NCI-H2107 treated with DMSO at 0.1 percent for 48 hours (cell line): Measurements from ENCODE around the gene GCN1.
A peak's percentile ranks its signal among the peaks of the same experiment; 100 is the strongest.

ENCODE experiments used
- DNase-seq: peaks from one replicate; lab custom pipeline; 2025; ENCODE audit not compliant: unreplicated experiment; lab: John Stamatoyannopoulos, UW

Gene GCN1

DNA sequence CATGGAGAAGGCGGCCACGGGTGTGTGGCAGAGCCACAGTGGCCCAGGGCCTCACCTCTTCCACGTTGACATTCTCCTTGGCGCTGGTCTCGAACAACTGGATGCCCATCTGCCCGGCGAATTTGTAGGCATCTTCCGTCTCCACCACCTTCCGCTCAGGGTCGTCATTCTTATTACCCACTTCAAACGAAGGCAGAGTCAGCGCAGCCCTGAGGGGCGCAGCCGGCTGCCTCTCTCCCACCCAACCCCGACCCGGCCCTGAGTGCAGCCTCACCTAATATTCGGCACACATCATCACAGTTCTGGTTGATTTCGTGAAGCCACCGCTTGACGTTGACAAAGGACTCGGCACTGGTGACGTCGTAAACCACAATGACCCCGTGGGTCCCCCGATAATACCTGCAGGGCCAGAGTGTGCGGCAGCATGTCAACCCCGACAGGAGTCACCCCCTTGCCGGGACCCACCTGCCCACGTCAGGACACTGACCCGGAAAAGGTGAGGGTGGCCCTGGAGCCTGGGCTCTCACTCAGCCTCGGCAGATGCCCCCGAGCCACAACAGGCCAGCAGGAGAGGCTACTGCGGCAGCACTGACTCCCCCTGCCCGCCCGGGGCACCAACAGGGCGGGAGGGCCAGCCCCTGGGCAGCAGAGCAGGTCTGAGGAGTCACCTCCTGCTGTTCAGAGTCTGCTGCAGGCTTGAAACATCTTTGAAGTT lies 95.6 kb downstream of the GCN1 start:
- no peak for DNase-seq

DNA sequence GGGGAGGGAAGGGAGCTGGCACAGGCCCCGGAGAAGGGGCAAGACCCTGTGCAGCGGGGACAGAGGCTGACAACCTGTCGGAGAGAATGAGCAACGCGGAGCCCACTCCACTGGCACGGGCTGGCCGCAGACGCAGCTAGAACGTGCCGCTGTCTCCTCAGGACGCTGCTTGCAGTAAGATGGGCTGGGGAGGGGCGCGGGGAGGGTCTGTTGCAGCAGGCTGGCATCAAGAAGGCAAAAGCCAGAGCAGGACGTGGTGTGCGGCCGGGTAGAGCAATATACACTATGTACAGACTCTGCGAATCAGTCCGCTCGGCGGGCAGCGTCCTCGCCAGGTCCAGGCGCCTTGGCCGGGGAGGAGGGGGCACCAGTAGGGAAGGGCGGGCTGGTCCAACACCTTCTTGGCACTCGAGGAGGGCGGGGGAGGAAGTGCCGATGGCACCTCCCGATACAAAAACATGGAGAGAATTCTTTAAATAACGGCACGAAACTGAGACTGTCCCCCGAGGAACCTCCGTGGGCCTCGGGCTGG lies 97.8 kb downstream of the GCN1 start:
- no peak for DNase-seq

DNA sequence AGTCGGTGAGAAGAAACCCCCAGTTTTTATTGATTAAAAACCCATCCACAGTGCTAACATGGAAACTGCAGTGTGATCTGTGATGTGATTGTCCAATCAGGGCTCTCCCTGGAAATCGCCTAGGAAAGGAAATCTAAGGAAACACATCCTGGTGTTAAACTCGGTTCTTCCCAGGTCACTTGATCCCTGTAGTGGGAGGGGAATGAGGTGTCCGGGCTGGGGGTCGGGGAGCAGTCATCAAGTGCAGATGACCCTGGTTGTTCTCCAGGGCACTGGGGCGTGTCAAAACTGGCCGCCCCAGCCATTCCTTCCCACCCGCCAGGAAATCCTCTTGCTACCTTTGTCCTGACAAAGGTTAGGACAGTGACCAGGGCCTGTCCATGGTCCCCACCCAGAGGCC lies 98.8 kb downstream of the GCN1 start:
- DNase-seq, result no peak

DNA sequence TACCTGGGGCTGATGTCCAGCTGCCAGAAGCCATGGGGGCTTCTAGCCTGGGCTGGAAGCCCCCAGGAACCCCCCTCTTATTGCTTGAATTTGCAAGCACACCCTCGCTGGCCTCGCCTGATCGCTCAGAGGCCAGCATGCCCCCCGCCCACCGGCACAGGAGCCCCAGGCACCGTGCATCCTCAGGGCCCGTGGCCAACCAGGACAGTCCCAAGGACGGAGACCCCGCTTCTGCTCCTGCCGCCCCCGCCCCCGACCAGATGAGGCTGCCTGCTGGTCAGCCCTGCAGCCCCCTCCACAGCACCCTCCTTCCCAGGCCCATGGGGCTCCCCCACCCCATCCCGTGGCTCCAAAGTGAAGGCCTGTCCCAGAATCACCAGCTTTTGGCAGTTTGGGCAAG lies 99.2 kb downstream of the GCN1 start:
- DNase-seq, result no peak

DNA sequence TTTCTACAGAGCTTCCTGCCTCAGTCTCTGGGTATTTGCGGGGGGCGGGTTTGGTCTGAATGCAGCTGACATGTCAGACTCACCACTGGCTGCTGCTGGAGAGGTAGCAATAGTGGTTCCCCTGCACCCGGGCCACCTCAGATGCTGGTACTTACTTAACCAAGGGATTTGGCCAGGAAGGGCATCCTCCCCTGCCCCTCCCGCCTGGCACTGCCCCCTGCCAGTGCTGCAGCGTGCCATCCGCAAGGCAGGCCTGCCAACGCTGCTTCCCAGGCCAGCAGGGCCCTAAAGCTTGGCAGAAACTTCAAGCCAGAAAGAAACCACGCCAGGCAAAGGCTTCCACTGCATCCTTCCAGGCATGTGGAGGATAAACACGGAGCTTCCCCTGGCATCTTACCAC lies 100.0 kb downstream of the GCN1 start:
- no peak for DNase-seq

DNA sequence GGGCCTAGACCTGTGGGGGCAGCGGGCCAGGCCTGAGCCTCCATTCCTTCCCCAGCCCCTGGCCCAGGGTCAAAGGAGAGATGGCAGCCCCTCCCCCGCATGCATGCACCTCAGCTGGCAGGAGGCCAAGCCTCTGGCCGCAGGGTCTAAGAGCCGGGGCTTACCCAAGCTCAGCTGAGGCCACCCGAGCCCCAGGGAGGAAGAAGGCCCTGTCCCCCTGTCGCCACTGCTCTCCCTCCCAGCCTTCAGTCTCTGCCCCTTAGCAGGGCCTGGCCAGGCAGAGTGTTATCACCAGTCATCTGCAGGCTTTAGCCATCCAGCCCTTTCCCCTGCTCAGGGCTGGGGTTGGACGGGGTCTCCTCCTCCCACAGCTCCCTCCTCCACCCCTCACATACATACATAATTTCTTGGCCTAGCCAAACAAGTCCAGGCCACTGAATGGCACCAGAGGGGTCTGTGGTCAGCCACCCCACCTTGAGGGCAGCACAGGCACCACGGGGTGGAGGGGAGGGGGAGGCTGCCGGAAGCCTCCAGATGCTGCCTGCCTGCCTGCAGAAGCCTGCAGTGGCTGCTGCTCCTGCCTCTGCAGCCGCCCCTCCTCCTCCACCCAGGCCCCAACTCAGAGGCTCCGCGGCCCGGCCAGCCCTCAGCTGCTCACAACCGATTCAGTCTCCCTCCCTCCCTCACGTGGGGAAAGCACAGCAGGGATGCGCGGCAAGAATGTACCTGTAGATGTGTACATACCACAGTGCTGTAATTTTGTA lies 100.7 kb downstream of the GCN1 start:
- peak; percentile 70 for DNase-seq

DNA sequence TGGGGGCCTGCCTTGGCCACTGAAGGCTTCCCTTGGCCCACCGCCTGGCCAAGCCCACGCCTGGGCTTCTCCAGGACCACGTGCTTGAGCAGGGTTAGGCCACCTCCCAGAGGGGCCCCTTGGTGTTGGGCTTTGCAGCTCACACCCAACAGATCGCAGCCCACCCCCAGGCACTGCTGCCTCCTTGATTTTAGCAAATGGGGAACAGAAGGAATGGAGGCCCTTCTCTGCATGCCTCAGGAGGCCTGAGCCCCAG lies 101.3 kb downstream of the GCN1 start:
- DNase-seq, result no peak

DNA sequence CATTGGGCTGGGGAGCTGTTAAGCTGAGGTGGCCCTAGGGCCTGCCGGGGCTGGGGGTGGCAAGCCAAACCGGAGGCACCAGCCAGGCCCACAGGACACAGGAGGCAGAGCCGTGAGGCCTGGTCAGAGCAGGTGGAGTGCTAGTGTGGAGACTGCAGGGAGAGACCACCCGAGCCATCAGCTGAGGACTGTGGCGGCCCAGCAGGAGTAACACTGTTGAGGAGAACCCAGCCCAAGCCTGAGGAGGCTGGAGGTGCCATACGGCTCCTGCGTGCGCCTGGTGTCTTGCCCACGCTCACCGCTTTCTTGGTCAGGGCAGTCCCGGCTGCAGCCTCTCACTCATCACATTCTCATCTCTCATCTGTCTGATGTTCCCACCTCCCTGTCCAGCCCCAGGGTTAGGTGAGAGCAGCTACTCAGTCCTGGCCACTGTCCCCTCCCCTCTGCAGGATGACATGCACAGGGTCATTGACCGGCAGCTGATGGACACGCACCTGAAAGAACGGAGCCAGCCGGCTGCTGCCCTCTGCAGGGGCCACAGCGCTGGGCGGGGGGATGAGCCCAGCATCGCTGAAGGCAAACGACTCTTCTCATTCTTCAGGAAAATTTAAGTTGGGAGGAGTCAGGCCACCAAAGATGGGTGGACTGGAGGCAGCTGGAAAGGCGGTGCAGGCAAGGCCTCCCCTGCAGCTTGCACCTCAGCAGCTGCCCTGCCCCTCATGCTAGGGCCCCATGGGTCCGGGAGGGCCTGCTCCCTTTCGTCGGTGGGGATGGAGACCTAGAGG lies 101.8 kb downstream of the GCN1 start:
- no peak for DNase-seq

DNA sequence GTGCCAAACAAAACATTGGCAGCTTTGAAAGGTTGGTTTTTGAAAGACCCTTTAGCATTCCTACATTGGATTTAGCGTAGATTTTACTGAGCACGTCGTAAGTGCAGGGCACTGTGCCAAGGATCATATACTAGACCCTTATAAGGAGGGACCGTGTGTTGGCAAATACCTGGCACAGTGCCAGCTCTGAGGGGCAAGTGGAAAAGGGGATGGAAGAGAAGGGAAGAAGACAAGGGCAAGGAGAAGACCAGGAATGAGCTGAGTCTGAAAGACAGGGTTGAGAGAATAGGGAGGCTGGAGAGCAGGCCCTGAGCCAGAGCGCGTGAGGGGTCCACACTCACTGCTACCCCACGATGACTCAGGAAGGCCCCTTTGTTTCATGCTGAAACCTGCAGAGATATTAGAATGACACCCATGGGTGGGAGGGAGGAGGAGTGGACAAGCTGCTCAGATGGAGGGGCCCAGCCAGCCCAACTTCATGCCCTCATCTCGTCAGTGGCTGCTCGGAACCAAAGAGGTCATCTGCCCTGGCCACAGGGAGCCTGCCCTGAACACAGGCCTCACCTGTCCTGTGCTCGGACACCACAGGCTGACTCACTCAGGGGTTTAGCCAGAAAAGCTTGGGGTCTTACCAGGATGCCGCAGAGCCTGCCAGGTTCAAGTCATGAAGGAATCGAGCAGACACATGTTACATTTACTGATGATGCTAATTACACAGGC lies 103.0 kb downstream of the GCN1 start:
- no peak for DNase-seq

DNA sequence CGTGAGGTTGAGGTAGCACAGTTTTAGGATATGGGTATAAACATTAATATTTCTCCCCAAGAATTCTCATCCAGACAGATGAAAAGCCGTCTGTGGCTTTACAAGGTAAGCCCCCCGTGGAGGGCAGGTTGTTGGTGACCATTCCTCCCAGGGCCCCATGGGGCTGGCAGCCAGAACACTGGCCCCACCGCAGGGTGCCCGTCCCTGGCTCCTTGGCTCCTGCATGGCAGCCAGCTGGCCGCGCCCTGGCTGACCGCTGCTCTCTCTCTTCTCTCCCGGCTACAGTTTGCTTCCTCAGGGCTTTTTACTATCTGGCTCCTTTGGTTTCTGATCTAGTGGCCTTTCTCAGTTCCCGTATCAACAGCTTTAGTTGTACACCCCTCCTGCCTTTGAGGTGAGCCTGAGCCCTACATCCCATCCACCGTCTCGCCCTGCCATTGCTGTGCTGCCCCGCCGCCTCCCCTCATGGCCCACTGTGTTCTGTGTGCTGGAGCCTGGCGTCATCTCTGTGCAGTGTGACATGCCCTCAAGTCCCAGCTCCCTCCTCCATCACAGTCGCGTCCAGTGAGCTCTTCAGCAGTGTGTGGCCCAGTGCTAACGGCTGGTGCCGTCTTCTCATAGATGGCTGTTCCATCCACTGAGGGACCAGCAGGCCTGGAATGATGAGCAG lies 103.8 kb downstream of the GCN1 start:
- DNase-seq, result no peak

DNA sequence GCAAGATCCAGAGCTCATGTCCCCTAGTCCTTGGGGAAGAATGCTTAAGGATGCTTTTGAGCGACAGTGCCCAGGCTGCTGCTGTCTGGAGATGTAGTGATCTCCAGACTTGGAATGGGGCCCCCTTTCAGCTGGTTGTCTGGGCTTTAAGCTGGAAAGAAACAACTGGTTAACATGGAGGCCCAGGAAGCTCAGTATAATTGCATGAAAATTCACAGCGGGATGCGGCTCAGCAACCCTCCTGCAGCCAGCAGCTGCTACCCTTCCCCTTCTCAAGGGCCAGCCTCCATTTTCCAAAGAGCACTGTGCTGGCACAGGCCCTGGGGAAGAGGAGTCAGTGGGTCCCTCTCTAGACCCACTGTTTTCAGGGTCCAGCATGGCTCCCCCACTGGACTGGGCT lies 104.3 kb downstream of the GCN1 start:
- DNase-seq, result no peak

DNA sequence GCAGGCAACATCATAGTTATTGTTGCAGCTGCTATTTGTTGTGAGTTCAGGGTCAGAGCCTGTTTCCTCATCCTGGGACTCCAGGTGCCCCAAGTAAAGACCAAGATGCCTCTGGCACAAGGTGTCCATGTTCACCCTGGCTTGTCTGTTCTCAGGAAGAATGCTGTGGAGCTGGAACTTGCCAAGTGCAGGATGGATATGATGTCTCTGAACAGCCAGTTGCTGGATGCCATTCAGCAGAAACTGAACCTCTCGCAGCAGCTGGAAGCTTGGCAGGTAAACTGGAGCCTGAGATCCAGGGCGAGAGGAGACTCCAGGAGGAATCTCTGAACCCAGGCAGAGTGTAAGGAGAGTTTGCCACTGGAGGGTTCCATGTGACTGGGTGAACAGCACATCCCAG lies 104.7 kb downstream of the GCN1 start:
- no peak for DNase-seq

DNA sequence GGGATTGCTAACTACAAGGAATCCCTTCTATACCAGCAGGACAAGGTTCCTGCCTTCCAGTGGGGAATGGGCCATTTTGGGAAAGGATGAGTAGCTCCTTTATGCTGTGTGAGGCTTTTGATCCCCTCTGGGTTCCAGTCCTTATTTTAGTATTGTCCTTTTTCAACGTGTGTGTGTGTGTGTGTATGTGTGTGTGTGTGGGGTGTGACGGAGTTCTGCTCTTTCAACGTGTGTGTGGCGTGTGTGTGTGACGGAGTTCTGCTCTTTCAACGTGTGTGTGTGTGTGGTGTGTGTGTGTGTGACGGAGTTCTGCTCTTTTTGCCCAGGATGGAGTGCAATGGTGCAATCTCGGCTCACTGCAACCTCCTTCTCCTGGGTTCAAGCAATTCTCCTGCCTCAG lies 105.4 kb downstream of the GCN1 start:
- DNase-seq, result no peak

DNA sequence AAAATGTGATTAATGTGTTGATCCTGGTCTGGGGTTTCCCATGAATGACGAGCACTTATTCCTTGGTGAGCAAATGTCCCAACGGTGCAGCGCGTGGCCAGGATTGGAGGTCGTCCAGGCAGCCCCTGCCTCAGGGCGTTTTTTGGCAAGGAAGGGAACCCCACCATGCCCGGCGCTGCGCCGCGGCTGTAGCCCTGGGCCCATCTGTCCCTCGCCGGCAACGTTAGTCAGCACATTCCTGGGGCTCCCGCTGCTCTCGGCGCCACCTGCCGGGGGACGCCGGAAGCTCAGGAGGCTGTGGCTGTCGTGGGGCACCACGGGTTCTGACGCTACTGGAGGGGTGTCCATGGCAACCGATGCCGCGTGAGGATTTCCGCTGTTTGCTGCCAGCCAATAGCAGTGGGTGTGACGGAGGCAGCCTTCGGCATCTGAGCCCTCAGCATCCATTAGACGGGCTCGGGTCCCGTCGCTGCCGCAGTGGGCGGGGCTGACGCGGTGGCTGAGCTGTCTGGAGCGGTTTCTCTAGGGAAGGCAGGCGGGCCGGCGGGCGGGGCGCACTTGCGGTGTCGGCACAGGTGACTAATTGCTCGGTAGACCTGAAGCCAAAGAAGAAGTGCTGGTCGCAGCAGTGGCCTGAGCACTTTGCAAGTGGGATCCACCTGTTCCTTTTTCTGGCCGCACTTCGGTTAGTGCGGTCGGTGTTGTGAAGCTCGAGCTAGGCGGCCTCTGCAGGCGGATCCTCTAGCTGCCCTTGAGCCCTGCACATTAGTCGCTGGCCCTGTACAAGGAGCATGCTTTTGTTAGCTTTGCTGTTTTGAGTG lies 107.5 kb downstream of the GCN1 start:
- peak; percentile 99 for DNase-seq

DNA sequence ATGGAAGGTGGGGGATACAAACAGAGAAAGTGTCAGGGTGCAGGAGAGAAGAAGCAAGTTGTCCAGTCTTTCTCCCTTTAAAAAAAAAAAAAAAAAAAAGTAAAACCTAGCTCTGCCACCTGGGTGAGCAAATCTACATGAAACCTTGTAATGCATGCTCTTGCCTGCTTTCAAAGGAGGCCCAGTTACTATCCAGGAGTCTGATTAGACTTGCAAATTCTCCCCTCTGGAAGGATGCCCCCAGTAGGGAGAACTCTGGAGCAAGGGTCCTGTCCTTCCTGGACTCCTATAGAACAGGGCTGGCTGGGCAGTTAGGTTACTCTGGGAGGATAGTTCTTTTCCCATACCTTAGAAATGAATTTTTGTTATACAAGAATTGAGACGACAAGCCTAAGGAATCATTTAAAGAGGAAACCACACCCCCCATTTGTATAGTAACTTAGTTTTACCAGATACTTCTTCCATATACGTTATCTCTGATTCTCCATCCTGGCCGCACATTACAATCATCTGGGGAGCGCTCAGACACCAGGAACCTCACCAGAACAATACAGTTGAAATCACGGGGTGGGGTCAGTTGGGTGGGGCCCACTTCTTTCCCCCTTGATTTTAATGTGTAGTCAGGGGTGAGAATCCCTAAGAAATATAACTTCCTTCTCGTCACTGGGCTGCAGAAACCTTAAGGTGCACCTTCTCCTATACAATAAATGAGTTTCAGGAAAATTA lies 108.4 kb downstream of the GCN1 start:
- no peak for DNase-seq

DNA sequence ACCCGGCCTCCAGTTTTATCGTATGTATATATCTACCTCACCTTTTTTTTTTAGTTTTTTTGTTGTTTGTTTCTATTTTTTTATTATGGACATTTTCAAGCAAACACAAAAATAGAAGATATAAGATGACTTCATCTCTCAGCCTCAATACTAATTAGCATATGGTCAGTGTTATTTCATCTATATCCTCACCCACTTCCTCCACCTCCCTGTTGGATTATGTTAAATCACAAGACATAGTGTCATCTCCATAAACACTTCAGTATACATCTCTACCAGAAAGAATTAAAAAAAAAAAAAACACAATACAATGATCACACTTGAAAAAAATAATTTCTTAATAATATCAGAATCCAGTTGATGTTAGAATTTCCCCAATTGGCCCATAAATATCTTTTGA lies 112.9 kb downstream of the GCN1 start:
- DNase-seq, result no peak

DNA sequence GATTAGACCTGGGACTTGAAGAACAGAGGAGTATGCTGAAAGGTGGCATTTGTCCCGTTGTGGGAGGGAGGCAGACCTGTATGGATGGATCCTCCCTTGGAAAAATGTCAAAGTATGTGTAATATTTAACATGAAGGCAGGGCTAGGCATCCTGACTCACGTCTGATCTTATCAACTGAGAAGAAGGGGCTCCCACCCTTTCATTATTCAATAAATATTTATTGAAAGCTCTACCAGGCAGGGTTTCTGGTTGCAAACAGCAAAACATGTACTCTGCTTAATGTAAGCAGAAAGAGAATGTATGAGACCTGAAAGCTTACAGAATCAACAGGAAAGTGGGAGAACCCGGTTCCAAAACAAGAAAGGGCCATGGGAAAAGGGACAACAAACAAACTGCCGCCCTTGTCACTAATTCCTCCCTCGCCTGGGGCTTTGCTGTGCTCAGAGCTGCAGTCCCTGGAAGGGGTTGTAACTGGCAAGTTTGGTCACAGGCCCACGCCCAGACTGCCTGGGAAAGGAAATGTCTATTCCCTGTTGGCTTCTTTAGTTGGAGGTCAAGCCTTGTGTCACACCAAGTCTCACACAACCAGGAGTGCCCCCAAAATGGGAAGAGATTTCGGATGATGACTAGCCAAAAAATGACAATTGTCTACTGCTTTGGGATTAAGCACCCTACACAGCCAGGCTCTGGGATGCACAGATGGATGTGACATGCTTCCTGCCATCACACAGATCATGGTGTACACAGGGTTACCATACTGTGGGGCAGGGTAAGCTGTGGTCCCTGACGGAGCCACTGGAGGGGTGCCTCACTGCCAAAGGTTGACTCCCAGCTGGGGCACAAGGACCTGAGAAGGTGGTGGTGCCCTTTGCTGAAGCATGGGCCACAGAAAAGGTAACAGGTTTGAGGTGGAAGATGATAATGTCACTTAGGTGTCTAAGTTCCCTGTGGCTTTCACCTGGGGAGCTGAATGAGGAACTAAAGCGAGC lies 114.8 kb downstream of the GCN1 start:
- DNase-seq, result no peak

DNA sequence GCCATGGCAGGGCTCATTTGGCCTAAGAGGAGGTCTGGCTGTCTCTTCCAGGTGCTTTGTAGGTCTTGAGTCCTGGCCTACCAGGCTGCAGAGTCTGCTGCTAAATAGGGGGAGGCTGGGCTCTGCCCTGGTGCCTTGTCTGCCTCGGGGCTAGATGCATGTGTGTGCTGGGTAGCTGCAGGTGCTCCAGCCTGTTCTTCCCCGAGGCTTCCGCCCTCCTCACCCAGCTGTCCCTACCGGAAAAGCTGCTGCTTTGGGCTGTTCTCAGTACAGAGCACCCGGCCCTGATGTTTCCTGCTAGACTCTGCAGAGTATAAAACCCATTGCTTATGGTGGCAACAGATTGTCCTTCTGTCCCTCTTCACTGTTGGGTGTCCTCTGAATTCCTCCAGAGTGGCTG lies 115.6 kb downstream of the GCN1 start:
- DNase-seq, result no peak
